SK-N-SH treated with all-trans-retinoic acid at 6 μM for 48 hours (cell line): ENCODE results near the gene ROPN1L.

Source experiments
- BACH2 ChIP-seq: fragments of 250-450 bp; sonication (Bioruptor Pico); IDR thresholded peaks from 2 replicates; pipeline ENCODE4 v1.9.0; 2021; ENCODE audit warnings: mild to moderate bottlenecking, borderline replicate concordance
- ESRRG ChIP-seq: fragments of 250-450 bp; sonication (Bioruptor Pico); IDR thresholded peaks from 2 replicates; pipeline ENCODE4 v1.6.1; 2021; ENCODE audit warnings: mild to moderate bottlenecking
- GLIS3 ChIP-seq: fragments of 250-450 bp; sonication (Bioruptor Pico); IDR thresholded peaks from 2 replicates; pipeline ENCODE4 v1.5.0; 2020; ENCODE audit warnings: mild to moderate bottlenecking, moderate library complexity
- ISL1 ChIP-seq: fragments of 250-450 bp; sonication (Bioruptor Pico); IDR thresholded peaks from 2 replicates; pipeline ENCODE4 v2.1.2; 2022; ENCODE audit warnings: mild to moderate bottlenecking, moderate library complexity
- OSR1 ChIP-seq: fragments of 250-450 bp; sonication (Bioruptor Pico); IDR thresholded peaks from 2 replicates; pipeline ENCODE4 v1.8.0; 2022; ENCODE audit warnings: moderate library complexity, mild to moderate bottlenecking, inconsistent platforms
- PPARA ChIP-seq: fragments of 250-450 bp; sonication (Bioruptor Pico); IDR thresholded peaks from 2 replicates; pipeline ENCODE4 v1.5.0; 2020; ENCODE audit warnings: mild to moderate bottlenecking, borderline replicate concordance
- RARB ChIP-seq: fragments of 250-450 bp; sonication (Bioruptor Pico); IDR thresholded peaks from 2 replicates; pipeline ENCODE4 v1.8.0; 2021; ENCODE audit warnings: mild to moderate bottlenecking, moderate library complexity
- TCF4 ChIP-seq: fragments of 250-450 bp; sonication (Bioruptor Pico); IDR thresholded peaks from 2 replicates; pipeline ENCODE4 v1.8.0; 2021; ENCODE audit warnings: mild to moderate bottlenecking, moderate library complexity, borderline replicate concordance
- ZC3H10 ChIP-seq: fragments of 250-450 bp; sonication (Bioruptor Pico); IDR thresholded peaks from 2 replicates; pipeline ENCODE4 v1.5.1; 2021; ENCODE audit warnings: mild to moderate bottlenecking, moderate library complexity
- ZFP3 ChIP-seq: fragments of 250-450 bp; sonication (Bioruptor Pico); IDR thresholded peaks from 2 replicates; pipeline ENCODE4 v1.5.0; 2020; ENCODE audit warnings: mild to moderate bottlenecking, moderate library complexity
- ZFP30 ChIP-seq: fragments of 450-650 bp; formaldehyde crosslinking; IDR thresholded peaks from 2 replicates; pipeline ENCODE4 v1.5.0; 2022; ENCODE audit warnings: mild to moderate bottlenecking, moderate library complexity
- TF ChIP-seq, protein P1 (sequence below): fragments of 250-450 bp; sonication (Bioruptor Pico); IDR thresholded peaks from 2 replicates; pipeline ENCODE4 v1.5.0; 2020; ENCODE audit warnings: mild to moderate bottlenecking, moderate library complexity
- TF ChIP-seq, protein P2 (sequence below): fragments of 250-450 bp; sonication (Bioruptor Pico); IDR thresholded peaks from 2 replicates; pipeline ENCODE4 v1.8.0; 2020; ENCODE audit warnings: mild to moderate bottlenecking, moderate library complexity, borderline replicate concordance
- TF ChIP-seq, protein P3 (sequence below): fragments of 250-450 bp; sonication (Bioruptor Pico); IDR thresholded peaks from 2 replicates; pipeline ENCODE4 v1.8.0; 2021; ENCODE audit warnings: low read depth, mild to moderate bottlenecking, moderate library complexity, borderline replicate concordance

DNA sequence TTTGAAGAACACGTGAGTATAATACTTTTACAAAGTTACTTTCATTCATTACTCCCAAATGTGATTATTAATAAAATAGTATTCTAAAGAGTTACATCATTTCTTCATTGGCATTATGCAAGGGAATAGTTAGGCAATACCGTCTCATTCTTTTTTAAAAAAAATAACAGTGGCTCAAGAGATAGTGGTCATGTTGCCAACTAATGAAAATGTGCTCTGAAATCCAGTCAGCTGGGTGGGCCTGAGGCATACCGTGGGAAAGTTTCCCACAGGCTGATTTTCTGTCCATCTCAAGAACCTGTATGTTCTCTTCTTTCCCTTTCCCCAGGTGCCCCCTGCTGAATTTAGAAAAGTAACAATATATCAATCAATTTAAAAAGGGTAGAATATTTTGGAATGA lies 40.8 kb upstream of the ROPN1L start:
- TF ChIP-seq, protein P1, sequence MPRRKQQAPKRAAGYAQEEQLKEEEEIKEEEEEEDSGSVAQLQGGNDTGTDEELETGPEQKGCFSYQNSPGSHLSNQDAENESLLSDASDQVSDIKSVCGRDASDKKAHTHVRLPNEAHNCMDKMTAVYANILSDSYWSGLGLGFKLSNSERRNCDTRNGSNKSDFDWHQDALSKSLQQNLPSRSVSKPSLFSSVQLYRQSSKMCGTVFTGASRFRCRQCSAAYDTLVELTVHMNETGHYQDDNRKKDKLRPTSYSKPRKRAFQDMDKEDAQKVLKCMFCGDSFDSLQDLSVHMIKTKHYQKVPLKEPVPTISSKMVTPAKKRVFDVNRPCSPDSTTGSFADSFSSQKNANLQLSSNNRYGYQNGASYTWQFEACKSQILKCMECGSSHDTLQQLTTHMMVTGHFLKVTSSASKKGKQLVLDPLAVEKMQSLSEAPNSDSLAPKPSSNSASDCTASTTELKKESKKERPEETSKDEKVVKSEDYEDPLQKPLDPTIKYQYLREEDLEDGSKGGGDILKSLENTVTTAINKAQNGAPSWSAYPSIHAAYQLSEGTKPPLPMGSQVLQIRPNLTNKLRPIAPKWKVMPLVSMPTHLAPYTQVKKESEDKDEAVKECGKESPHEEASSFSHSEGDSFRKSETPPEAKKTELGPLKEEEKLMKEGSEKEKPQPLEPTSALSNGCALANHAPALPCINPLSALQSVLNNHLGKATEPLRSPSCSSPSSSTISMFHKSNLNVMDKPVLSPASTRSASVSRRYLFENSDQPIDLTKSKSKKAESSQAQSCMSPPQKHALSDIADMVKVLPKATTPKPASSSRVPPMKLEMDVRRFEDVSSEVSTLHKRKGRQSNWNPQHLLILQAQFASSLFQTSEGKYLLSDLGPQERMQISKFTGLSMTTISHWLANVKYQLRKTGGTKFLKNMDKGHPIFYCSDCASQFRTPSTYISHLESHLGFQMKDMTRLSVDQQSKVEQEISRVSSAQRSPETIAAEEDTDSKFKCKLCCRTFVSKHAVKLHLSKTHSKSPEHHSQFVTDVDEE (CRISPR knock-in tag): no peak
- no peak for TF ChIP-seq ZFP3 (CRISPR knock-in tag)
- no peak for TF ChIP-seq BACH2 (CRISPR knock-in tag)
- TF ChIP-seq RARB: no peak
- no peak for TF ChIP-seq ISL1 (CRISPR knock-in tag)
- TF ChIP-seq, protein P2, sequence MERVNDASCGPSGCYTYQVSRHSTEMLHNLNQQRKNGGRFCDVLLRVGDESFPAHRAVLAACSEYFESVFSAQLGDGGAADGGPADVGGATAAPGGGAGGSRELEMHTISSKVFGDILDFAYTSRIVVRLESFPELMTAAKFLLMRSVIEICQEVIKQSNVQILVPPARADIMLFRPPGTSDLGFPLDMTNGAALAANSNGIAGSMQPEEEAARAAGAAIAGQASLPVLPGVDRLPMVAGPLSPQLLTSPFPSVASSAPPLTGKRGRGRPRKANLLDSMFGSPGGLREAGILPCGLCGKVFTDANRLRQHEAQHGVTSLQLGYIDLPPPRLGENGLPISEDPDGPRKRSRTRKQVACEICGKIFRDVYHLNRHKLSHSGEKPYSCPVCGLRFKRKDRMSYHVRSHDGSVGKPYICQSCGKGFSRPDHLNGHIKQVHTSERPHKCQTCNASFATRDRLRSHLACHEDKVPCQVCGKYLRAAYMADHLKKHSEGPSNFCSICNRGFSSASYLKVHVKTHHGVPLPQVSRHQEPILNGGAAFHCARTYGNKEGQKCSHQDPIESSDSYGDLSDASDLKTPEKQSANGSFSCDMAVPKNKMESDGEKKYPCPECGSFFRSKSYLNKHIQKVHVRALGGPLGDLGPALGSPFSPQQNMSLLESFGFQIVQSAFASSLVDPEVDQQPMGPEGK: no peak
- no peak for TF ChIP-seq ZC3H10 (CRISPR knock-in tag)
- TF ChIP-seq TCF4 (CRISPR knock-in tag): no peak
- TF ChIP-seq OSR1: no peak
- no peak for TF ChIP-seq GLIS3 (CRISPR knock-in tag)
- no peak for TF ChIP-seq ESRRG (CRISPR knock-in tag)
- no peak for TF ChIP-seq ZFP30 (CRISPR knock-in tag)
- no peak for TF ChIP-seq PPARA (CRISPR knock-in tag)
- TF ChIP-seq, protein P3, sequence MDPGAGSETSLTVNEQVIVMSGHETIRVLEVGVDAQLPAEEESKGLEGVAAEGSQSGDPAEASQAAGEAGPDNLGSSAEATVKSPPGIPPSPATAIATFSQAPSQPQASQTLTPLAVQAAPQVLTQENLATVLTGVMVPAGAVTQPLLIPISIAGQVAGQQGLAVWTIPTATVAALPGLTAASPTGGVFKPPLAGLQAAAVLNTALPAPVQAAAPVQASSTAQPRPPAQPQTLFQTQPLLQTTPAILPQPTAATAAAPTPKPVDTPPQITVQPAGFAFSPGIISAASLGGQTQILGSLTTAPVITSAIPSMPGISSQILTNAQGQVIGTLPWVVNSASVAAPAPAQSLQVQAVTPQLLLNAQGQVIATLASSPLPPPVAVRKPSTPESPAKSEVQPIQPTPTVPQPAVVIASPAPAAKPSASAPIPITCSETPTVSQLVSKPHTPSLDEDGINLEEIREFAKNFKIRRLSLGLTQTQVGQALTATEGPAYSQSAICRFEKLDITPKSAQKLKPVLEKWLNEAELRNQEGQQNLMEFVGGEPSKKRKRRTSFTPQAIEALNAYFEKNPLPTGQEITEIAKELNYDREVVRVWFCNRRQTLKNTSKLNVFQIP: no peak
